GM12891 (cell line): ENCODE results near the gene DOCK4.

Source experiments
- POLR2A ChIP-seq: IDR thresholded peaks from 2 replicates; pipeline ENCODE4 v1.6.1; 2011; ENCODE audit warnings: low read depth, low read length, control low read depth
- POLR2AphosphoS5 ChIP-seq: IDR thresholded peaks from 2 replicates; pipeline ENCODE4 v1.6.1; 2011; ENCODE audit warnings: low read depth, low read length, control low read depth
- POU2F2 ChIP-seq: IDR thresholded peaks from 2 replicates; pipeline ENCODE4 v1.6.1; 2011; ENCODE audit warnings: low read depth, mild to moderate bottlenecking, control low read depth, low read length, moderate library complexity

DNA sequence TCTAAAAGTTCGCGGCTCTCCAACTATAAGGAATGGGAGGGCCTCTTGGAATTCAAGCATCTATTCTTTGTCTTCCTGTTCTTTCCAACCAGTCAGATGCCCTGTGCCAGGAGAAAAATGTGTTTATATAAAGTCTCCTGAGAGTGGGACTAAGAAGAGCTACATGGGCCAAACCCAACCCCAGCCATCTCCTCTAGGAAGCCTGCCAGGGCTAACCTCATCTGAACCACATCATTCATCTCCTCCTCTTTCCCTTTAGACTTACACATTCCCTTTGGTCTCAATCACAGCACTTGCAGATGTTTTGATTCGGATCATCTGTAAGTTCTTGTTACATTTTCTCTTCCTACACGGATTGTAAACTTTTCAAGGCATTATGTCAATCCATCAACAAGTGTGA is 62.6 kb downstream of the DOCK4 start:
- no peak for TF ChIP-seq POLR2A
- no peak for TF ChIP-seq POLR2AphosphoS5
- no peak for TF ChIP-seq POU2F2
